Islet precursor cell (in vitro differentiated cells): ENCODE measurements around the gene RMND5A.
"Not testable (repeated sequence)": the region's sequence is repeated elsewhere in the genome, so short reads cannot be mapped to it uniquely, and the experiment has no call there.

Source experiments
- DNase-seq: peaks from one replicate; pipeline ENCODE4 v3.0.0-alpha.2; 2018

Gene RMND5A

DNA sequence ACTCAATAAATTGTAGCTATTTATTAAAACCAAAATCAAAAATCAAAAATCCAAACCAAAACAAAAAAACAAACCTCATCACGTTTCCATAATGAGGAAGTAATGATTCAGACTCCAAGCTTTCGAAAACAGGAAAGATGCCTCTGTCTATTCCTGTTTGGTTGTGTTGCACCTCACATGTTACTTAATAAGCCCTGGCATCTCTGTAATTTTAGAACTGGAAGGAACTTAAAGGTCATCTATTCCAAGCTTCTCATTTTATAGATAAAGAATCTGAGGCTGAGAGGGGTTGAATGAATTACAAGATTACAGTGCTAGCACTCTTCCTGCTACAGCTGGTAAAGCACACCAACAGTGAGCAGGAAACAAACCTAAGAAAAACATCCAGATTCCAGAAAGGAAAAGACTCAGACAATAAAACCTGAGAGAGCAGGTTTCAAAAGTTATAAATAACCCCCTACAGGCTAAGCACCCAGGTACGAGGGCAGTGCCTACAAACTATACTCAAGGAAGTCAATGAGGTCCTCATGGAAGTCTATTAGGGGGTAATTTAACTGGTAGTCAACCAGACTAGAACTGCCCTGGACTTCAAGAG is 5.4 kb upstream of the RMND5A start:
- not testable (repeated sequence) for DNase-seq

DNA sequence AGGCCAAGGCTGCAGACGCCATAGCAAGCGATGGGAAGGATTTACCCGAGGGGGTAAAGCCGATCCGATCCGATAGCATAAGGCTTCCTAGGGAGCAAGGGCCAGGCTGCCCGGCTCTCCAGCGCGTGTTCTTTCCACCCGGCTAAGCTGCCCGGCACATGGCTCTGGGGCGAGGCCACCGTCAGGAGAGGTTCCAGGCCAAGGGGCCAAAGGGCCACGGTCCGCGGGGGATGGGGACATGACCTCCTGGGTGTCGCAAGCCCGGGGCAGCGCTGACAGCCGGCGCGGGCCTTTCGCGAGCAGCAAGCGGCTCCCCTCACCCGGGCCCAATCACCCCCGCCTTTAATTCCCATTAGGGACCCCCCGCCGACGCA is 841 bp upstream of the RMND5A start:
- not testable (repeated sequence) for DNase-seq

DNA sequence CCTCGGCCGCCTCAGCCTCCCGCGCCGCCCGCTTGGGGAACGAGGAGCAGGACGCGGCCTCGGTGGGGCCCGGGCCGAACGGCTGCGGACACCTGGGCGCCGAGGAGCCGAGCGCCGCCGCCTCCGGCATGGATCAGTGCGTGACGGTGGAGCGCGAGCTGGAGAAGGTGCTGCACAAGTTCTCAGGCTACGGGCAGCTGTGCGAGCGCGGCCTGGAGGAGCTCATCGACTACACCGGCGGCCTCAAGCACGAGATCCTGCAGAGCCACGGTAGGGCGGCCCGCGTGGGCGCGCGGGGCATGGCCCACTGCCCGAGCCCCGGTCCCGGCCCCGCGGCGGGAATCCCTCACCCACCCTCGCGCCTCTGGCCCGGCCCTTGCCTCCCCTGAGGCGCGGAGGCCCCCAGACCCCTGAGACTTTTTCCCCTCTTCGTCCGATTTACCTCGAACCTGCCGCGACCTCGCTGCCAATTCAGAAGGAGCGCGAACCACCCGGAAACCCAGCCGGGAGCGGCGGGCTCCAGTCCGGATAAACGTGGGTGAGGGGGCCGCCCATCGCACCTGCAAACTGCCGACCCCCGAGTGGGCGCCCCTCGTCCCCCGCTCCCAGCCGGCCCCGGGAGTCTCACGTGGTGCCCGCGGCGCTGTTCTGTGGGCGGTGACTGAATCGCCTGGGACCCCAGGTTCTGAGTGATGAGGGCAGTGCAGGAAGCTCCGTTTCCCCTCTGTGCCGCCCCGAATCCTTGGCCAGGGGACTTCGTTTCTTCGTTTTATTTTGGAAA is 639 bp downstream of the RMND5A start:
- DNase-seq, result peak; percentile 68

DNA sequence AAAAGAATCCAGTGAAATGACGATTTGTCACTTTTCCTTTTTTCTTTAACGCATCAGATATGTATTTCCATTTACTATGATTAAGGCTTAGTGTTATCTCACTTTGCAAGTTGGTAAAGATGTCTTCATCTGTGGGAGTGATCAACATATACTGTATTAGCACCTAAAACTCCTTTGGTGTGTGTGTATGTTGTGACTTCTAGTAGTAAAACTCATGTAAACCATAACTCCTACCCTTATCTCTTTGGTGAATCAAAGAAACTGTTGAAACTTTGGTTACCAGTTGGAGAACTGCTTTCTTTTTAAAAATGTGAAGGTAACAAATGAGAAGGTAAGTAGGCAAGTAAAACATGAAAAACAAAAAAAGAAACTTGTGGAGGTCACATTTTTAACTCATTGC is 5.6 kb downstream of the RMND5A start:
- DNase-seq, result not testable (repeated sequence)

DNA sequence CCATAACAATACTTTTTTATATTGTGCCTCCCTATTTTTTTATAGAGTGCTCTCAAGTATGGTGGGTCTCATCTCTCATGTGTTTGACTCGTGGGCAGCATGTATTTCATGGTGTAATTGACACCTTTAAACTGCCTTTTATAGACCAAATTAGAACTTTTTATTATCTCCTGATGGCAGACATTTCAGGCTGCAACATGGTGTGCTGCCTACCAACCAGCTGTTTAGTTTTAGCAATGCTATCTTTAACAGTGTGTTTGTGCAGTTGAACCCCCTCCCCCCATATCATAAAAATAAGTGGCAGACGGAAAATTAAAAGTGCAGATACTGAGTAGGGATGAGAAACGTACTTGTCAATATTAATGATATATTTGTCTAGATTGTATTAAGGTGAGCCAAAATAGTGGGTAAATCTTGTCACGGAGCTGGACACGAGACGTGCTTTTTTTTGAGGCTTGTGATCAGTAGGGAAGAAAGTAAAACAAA is 12.0 kb downstream of the RMND5A start:
- DNase-seq, result not testable (repeated sequence)

DNA sequence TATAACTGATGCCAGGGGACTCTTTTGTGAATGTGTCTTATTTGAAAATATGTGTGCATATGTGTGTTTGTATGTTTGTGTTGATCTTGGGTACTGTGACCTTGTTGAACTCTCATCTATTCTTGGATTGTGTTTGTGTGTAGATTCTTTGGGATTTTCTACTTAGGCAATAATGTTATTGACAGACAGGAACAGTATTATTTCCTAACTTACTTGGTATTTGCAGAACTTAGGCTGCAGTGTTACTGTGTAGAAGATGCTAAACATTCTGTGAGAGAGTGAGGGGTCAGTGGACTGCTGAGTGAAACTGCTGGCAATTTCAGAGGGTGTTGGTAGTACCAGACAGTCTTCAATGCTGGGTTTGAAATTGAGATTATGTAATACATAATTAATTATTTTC is 12.7 kb downstream of the RMND5A start:
- DNase-seq, result not testable (repeated sequence)

DNA sequence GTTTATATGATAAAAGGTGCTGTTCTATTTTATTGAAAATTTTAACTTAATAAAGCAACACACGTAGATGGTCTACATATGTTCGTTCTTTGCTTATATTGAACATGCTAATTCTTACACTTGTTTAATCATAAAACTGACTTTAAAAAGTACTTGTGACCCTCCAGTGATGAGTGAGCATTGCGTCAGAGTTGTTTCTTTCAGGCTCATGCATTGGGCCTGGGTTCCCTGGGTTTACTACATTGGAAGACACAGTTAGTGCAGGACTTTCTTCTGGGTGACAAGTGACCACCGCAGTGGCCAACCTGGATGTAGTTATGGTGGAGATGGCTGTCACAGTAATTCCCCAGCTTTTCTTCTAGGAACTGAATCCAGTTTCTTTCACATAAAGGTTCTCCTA is 13.4 kb downstream of the RMND5A start:
- DNase-seq, result not testable (repeated sequence)

DNA sequence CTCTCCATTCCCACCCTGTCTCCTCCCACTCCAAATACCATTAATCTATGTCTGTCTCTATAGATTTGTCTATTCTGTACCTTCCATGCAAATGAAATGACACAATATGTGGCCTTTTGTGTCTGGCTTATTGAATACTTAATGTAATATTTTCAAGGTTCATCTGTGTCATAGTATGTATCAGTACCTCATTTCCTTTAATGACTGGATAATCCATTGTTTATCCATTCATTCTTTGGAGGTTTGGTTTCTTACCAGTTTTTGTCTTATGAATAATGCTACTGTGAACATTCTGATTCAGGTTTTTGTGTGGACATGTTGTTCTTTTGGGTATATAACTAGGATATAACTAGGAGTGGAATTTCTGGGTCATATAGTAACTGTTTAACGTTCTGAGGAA is 14.8 kb downstream of the RMND5A start:
- not testable (repeated sequence) for DNase-seq

DNA sequence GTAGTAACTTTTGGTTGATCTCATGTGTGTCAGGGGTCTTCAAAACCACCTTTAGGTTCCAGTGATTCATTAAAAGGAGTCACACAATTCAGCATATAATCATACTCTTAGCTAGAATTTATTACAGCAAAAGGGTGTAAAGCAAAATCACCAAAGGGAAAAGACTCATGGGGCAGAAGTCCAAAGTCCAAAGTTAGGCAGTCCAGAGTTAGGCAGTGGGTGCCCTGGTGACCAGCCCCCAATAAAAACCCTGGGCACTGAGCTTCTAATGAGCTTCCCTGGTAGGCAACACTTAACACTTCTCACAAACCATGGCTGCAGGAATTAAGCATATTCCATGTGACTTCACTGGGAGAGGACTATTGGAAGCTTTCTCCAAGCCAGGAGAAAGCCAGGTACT is 19.4 kb downstream of the RMND5A start:
- not testable (repeated sequence) for DNase-seq

DNA sequence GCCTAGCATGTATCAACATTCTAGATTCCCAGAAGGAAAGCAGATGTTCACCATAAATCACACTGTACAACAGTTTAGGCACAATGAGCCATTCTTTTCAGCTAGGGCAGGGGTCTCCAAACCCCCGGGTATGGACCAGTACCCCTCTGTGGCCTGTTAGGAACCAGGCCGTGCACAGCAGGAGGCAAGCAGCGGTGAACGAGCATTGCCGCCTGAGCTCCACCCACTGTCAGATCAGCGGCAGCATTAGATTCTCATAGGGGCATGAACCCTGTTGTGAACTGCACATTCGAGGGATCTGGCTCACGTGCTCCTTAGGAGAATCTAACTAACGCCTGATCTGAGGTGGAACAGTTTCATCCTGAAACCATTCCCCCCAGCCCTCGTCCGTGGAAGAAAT is 19.8 kb downstream of the RMND5A start:
- DNase-seq, result not testable (repeated sequence)

DNA sequence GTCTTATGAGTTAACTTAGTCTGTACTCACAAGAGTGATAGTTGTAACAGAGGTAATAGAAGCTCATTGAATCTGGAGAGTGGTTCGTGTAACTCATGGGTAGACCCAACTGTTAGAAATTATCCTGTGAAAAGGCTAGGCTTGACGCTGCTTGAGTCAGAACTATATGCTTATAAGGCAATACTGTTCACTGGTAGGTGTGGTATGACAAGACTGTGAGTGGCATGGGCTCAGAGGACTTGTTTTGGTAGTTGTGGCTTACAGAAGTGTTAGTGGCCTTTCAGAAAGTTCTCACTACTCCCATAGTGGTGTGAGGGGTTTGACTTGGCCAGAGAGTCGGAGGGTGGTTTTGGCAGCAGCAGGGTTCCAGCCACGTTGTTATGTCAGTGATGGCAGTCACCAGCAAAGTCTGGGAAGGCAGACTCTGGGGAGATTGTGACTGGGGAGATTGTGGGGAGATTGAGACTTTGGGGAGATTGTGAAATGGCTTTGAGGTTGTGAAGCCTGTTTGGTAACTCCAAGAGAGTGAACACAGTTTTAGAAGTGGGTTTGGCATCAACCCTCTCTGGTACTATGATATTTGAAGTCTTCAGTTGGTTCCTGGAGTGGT is 21.9 kb downstream of the RMND5A start:
- DNase-seq, result not testable (repeated sequence)

DNA sequence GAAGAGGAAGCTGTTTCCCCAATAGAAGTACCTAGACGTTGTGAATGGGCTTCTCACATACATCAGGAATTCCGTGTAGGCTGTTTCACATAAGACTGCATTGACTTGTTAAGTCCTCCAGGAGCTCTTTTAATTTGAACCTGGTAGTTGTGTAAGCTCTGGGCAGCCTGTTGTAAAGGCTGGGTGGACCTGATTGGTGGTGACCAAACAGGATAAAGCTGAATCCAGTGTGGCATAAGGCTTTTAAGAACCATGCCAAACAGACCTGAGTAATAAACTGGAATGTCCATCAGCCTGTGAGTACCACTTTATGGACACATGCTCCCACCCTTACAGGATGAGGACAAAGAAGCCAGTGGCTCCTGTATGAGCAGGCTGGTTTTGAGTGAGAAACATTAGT is 24.1 kb downstream of the RMND5A start:
- DNase-seq, result no peak

DNA sequence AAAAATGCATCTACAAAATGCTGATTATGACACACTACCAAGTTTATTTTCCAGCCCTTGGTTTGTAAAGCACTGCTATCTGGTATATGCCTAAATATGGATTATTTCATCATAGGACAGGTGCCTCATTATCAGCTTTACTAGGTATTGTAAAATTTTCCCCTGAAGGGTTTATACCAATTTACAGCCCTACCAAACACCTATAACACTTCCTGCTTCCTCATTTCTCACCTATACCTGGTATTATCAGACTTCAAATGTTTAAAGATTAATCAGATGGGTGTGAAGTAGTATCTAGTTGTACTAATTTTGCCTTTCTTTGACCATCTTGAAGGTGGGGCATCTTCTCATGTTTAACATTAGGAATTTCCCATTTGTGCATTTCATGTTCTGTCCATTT is 26.8 kb downstream of the RMND5A start:
- DNase-seq, result no peak

DNA sequence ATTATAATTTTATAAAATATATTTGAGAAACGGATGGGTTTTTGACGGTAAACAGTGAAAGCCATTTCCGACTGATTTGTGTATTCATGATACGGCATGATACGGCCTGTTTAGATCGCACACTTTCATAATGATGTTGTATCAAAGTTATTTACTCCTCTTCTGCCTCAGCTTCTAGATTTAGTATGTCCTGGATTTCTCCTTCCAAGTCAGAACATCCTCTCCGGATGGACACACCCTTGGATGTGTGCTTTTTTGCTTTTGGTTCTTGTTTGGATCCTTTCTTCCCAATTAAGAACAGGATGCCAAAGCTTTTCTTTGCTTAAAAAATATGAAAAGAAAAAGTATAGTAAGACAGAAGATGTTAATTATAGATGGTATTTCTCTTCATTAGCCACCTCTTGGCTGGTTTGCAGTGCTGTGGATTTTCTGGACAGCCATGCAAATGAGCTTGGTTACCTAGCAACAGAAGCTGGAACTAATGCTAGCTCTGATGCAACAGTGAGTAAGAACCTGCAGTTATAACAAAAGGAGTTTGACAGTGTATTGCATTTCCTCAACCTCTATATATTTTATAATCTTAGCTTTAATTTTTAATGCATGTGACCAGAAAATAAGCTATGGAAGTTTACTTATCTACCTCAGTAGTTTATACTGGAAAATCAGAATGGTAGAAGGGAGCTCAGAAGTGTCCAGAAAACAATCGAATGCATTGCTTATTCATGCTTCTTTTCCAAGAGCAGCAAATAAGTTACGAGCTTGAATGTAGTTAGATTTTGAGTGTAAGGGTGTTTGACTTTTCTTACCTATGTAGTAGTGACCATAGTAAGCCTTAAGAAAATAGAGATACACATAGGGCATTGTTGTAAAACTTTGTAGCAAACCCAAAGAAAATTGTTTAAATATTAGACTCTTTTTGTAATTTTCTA is 27.9 kb downstream of the RMND5A start:
- DNase-seq, result no peak

DNA sequence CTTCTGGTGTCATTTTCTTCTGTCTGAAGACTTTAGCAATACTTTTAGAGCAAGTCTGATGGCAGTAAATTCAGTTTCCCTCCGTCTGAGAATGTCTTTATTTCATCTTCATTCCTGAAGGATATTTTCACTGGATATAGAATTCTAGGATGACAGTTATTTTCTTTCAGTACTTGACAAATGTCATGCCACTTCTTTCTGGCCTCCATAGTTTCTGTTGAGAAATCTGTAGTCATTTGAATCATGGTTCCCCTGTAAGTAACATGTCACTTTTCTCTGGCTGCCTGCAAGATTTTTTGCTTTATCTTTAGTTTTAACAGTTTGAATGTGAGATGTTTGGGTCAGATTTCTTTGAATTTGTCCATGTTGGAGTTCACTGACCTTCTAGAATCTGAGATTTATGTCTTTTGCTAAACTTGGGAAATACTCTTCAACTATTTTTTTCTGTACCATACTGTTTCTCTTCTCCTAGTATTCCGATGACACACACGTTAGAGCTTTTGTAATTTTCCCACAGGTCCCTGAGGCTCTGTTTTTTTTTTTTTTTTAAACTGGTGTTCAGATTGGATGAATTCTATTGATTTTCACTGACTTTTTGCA is 30.2 kb downstream of the RMND5A start:
- no peak for DNase-seq

DNA sequence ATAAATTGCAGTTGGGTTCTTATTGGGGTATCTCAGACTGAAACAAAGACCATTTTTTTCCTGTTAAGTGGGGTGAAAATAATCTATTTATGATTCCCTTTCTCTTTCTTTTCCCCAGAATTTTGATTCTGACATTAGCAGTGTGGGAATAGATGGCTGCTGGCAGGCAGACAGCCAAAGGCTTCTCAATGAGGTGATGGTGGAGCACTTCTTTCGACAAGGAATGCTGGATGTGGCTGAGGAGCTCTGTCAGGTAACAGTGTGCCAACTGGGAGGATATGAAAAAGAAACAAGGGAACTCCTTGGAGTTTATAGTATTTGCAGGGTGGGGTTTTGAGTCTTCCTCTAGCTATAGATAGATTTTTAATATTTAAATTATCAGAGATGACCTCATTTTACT is 31.7 kb downstream of the RMND5A start:
- no peak for DNase-seq

DNA sequence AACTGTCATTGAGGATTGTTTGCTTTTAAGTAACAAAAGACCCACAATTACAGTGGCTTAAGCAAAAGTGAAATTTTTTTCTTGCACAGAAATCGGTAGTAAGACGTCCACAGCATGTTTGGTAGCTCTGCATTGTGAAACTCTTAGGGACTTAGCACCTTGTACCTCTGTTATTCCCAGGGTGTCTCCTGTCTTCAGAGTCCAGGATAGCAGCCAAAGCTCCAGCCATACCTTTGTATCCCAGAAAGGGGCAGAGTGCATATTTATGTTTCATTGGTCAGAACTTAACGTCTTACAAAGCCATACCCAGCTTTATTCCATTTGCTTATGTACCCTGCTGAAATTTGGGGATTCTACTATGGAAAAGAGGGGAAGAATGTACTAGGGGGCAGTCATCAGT is 32.8 kb downstream of the RMND5A start:
- DNase-seq, result no peak

DNA sequence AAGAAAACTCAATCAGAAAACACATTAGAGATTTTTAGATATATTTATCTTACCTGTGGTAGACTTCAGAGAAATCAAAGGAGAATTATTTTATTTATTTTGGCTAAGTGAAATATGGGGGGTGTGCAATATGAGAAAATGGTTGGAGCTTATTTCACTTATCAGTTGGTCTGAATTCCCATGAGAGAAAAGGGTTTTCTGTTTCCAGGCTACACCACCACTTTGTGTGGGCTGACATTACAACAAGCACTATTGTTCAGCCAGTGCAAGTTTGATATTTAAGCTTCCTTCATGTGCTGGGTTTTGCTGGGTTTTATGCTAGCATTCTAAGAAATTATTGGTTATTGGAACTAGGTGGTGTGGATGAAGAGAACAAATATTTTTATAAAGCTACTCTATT is 33.5 kb downstream of the RMND5A start:
- no peak for DNase-seq

DNA sequence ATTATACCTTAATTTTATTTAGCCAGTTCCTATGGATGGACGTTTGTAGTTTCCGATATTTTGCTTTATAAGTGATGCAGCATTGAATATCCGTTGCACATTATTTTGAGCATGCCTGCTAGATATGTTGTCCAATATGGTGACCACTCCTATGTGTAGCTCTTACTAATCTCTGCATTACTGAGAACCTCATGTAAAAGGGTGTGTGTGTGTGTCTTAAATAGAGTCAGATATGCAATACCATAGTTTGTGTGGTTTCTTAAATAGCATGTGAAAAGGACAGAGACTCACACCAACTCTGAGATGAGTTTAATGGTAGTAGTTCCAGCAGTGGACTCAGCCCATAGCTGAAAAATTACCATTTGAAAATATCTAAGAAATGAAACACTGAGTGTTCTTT is 38.3 kb downstream of the RMND5A start:
- DNase-seq, result no peak

DNA sequence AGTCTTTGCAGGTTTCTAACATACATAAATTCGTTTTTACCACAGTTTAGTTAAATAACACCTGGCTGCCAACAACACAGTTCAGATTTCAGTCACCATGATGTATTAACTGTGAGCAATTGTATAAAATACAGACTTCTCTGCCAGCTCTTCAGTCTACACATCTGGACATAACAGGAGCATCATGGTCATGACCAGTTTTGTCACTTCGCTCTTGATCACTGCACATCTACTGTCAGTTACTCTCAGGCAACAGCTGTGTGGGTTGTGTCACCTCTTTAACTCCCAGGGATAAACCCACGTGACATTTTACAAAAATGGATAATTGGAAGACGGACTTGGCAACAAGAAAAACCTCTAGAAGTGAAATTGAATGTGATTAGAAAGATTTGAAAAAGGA is 40.3 kb downstream of the RMND5A start:
- DNase-seq, result no peak

DNA sequence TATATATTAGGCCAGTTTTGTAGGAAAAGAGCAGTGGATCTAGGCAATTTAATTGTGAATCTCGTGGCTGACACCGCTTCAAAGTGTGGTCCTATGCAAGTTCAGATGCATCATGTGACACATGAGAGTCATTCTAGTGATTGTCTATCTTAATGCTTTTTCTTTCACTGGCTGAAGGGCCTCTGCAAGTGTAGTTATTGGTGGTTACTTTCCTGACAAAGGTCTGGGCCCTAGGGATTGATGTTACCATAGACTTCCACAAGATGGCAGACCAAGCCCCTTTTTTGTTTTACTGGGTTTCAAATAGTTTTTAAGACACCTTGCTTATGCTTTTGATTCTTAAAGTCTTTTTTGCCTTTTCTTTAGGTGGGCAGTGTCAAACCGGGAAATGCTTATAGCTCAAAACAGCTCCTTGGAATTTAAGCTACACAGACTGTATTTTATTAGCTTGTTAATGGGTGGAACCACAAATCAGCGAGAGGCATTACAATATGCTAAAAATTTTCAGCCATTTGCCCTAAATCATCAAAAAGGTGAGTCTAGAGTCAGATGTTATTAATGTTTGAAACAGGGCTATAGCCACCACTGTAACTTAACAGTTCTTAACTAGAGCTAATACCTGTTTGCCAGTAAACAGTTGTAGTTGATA is 44.7 kb downstream of the RMND5A start:
- DNase-seq, result peak; percentile 69

DNA sequence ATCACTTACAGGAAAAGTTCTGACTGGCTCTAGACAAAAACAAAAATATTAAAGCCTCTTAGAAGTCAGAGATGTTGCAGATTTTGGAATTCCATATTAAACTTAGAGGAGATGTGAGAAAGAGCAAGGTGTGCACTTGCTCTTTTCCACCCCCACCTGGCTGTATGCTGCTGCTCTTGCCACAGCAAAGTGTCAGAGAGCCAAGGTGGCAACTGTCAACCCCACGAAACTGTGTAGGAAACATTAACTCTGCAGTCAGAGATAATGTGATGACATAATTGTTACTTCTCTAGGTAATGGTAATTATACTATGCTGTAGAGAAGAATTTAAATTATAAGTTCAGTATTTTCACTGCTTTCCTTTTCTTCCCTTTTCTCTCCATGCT is 45.2 kb downstream of the RMND5A start:
- DNase-seq, result no peak
